GM18505 (cell line): ENCODE data around the gene LYSMD2.

ENCODE experiments used
- ATAC-seq: cut with Tn5 transposase; IDR thresholded peaks from one replicate; pipeline ENCODE4 v1.9.1; 2021; ENCODE audit not compliant: unreplicated experiment
- POLR2A ChIP-seq: IDR thresholded peaks from 4 replicates; pipeline ENCODE4 v1.6.1; 2011; ENCODE audit warnings: borderline replicate concordance; ENCODE audit not compliant: insufficient read depth, insufficient read length; ENCODE audit errors: extremely low read depth

The LYSMD2 gene

GRCh38 chr15:51678096-51678495 is 59.4 kb downstream of the LYSMD2 start:
- no peak for ATAC-seq

GRCh38 chr15:51677452-51677851 is 60.0 kb downstream of the LYSMD2 start:
- TF ChIP-seq POLR2A = no peak
- ATAC-seq = no peak

More at GRCh38 chr15:51678096-51678495, 59.4 kb downstream of the LYSMD2 start:
- TF ChIP-seq POLR2A = no peak

- TF ChIP-seq POLR2A = no peak
These were observed 60.4 kb downstream of the LYSMD2 start for GRCh38 chr15:51677021-51677420.

GRCh38 chr15:51675234-51675633 is 62.2 kb downstream of the LYSMD2 start:
- TF ChIP-seq POLR2A = no peak
- no peak for ATAC-seq

More at GRCh38 chr15:51677021-51677420, 60.4 kb downstream of the LYSMD2 start:
- no peak for ATAC-seq
